Heart right ventricle (tissue), 16 donors: ENCODE data around the gene SMAD1. TPM values are rescaled to one million over a fixed set of nuclear protein-coding genes. Genes with fewer than 3 reads are reported as not detected.
A peak's percentile ranks its signal among the peaks of the same experiment; 100 is the strongest.

Experiments used
- ATAC-seq, 8 donors: fragments of 200-7000 bp; cut with Tn5 transposase; one replicate each; pipeline ENCODE4 v1.9.1; 2020; ENCODE audit warnings: mild to moderate bottlenecking in 8 of 8, moderate library complexity in 8 of 8, moderate number of reproducible peaks in 1 of 8
- DNase-seq, 2 donors: peaks; one replicate each; pipeline ENCODE4 v3.0.0-alpha.2; 2020
- H3K27ac ChIP-seq, 10 donors: fragments of 200-600 bp; sonication (generic) in 2 of 10; one replicate each; pipeline versions ENCODE4 v1.5.0 to v1.8.0; 2020 to 2022; ENCODE audit warnings: mild to moderate bottlenecking in 3 of 10
- H3K27me3 ChIP-seq, 7 donors: fragments of 200-600 bp; one replicate each; pipeline ENCODE4 v1.8.0; 2021 to 2022; ENCODE audit warnings: mild to moderate bottlenecking in 2 of 7
- H3K36me3 ChIP-seq, 9 donors: fragments of 200-600 bp; sonication (generic) in 1 of 9; one replicate each; pipeline versions ENCODE4 v1.5.0 to v1.8.0; 2020 to 2022; ENCODE audit warnings: mild to moderate bottlenecking in 2 of 9
- H3K4me1 ChIP-seq, 9 donors: fragments of 200-600 bp; sonication (generic) in 1 of 9; one replicate each; pipeline versions ENCODE4 v1.5.0 to v1.8.0; 2020 to 2022; ENCODE audit warnings: mild to moderate bottlenecking in 4 of 9
- H3K4me3 ChIP-seq, 10 donors: fragments of 200-600 bp; sonication (generic) in 2 of 10; one replicate each; pipeline versions ENCODE4 v1.5.0 to v1.8.0; 2020 to 2022; ENCODE audit warnings: mild to moderate bottlenecking in 7 of 10, moderate library complexity in 2 of 10
- H3K9me3 ChIP-seq, 11 donors: fragments of 200-600 bp in 10 of 11; sonication (generic) in 2 of 11; one replicate each; pipeline versions ENCODE4 v1.5.0 to v1.8.0; 2013 to 2022; ENCODE audit warnings: mild to moderate bottlenecking in 2 of 11, control low read depth in 1 of 11, moderate library complexity in 1 of 11
- CTCF ChIP-seq, 9 donors: fragments of 200-600 bp; sonication (generic) in 2 of 9; IDR thresholded peaks; one replicate each; pipeline versions ENCODE4 v1.5.0 to v1.8.0; 2021 to 2022; ENCODE audit warnings: antibody characterized with exemption in 9 of 9, mild to moderate bottlenecking in 5 of 9, moderate library complexity in 1 of 9
- WGBS, 2 donors: extraction: QIAGEN DNeasy Blood & Tissue Kit; methylation state at CpG; one replicate each; pipeline ENCODE4 v1.1.7; 2013; ENCODE audit warnings: inconsistent platforms in 1 of 2; 5-methylcytosine and 5-hydroxymethylcytosine counted together
- intact Hi-C, 10 donors: fragments of 100-400 bp; cut with DNase I; formaldehyde crosslinking; loops; one replicate each; pipeline versions ENCODE4 v1.11.1 to v1.14.2; 2022
- polyA plus RNA-seq, 2 donors: library from polyadenylated mRNA; stranded (reverse); fragments of 200-250 nt; gene quantifications; one replicate each; pipeline ENCODE4 v1.2.3, GENCODE V29; 2013
- total RNA-seq, 10 donors: library from RNA; stranded (reverse); fragmentation: NEBNext Ultra II Directional in 3 of 10; extraction: Animal tissue kit (Norgen Biotek cat#: 25700) in 3 of 10; gene quantifications; one replicate each; pipeline versions ENCODE4 v1.2.1 to v1.2.4, GENCODE V29; 2021 to 2023
- donor health status: Arrhythmogenic right ventricular cardiomyopathy.
- donor health status: ischemic (EF 13 %, LVEDD 7.1; RV severe dilation, severe dysfunction).
- donor health status: healthy with polysubstance abuse.
- donor health status: DM: no; HTN: yes; CAD: no.
- donor health status: DM: no; HTN: no; CAD: no.
- donor health status: ischemic (EF 25% LVEDD 6.9; RV normal size, moderate dysfunction).
- donor health status: ischemic (EF 25% LVEDD 5.7; RV mildly dilated, moderate dysfunction).
- donor health status: healthy.
- donor health status: DM: yes; HTN: yes; CAD: no.
- donor health status: Ischemic cardiomyopathy.
- donor health status: ischemic (EF 35%, LVEDD 5.7; RV mildly dilated, moderate dysfunction).
- donor health status: nonischemic (EF 11% LVEDD 7.7; RV severe dilation, severe dysfunction).
- donor health status: DM: yes; HTN: yes; CAD: no.
- donor health status: PGD.
- donor health status: ischemic (EF 29% LVEDD 5.4; RV normal size, mild dysfunction).
- donor health status: nonischemic (EF 23%, LVEDD 6.1; RV moderate dilation, normal function).

Gene SMAD1
- total and polyA plus RNA-seq, 12 donors, result 2.6 to 19.4 (median 14.8) TPM

GRCh38 chr4:145502809-145503208 lies 21.2 kb downstream of the SMAD1 start:
- H3K27me3 ChIP-seq, result no peaks in the 10 kb centered on the region
- WGBS, 2 donors, result 80 to 89% methylated on average over 5 of the region's 5 CpGs
- TF ChIP-seq CTCF (IDR thresholded peaks at IDR 0.05), result no peak
- peaks cover 0 to 88% (median 61%) of the 10 kb centered on the region in 9 donors for H3K4me1 ChIP-seq
- intact Hi-C loops, result loop anchor here in 1 of 10 donors (5.0 kb wide), 1 partner anchor 44 kb away; no protein-coding TSS in a partner anchor
- H3K36me3 ChIP-seq, result no peaks in the 10 kb centered on the region
- ATAC-seq, result no peak
- no peak for DNase-seq
- H3K4me3 ChIP-seq, result no peak overlapping the region
- peak overlapping the region in 5 of 10 donors; percentile 2 to 71 (median 51) for H3K27ac ChIP-seq
- no peaks in the 10 kb centered on the region for H3K9me3 ChIP-seq

GRCh38 chr4:145503486-145504072 lies 21.9 kb downstream of the SMAD1 start:
- Histone ChIP-seq H3K36me3 (no peaks in the 10 kb centered on the region), H3K9me3 (no peaks in the 10 kb centered on the region), H3K4me3 (no peak overlapping the region), H3K27me3 (no peaks in the 10 kb centered on the region), H3K4me1 (peaks cover 0 to 88% (median 62%) of the 10 kb centered on the region in 9 donors), H3K27ac (peak overlapping the region in 5 of 10 donors; percentile 2 to 71 (median 51))
- intact Hi-C loops, result loop anchor here in 1 of 10 donors (5.0 kb wide), 1 partner anchor 44 kb away; no protein-coding TSS in a partner anchor
- DNase-seq, result no peak
- TF ChIP-seq CTCF (IDR thresholded peaks at IDR 0.05), result no peak
- peak in 1 of 8 donors; percentile 21 for ATAC-seq
- 70 to 76% methylated on average over 6 of the region's 6 CpGs for WGBS, 2 donors

GRCh38 chr4:145505995-145506394 lies 24.3 kb downstream of the SMAD1 start:
- ATAC-seq (no peak), DNase-seq (no peak)
- no peak for TF ChIP-seq CTCF (IDR thresholded peaks at IDR 0.05)
- 94 to 100% methylated on average over 3 of the region's 3 CpGs for WGBS, 2 donors
- no peaks in the 10 kb centered on the region for H3K27me3 ChIP-seq
- peaks cover 0 to 10% (median 0%) of the 10 kb centered on the region in 11 donors for H3K9me3 ChIP-seq
- no peaks in the 10 kb centered on the region for H3K36me3 ChIP-seq
- peak overlapping the region in 2 of 10 donors; percentile 21 to 39 for H3K27ac ChIP-seq
- H3K4me3 ChIP-seq, result no peak overlapping the region
- H3K4me1 ChIP-seq, result peaks cover 0 to 90% (median 53%) of the 10 kb centered on the region in 9 donors
- intact Hi-C loops, result no loop called here

- Histone ChIP-seq H3K9me3 (peaks cover 0 to 26% (median 14%) of the 10 kb centered on the region in 11 donors), H3K27me3 (no peaks in the 10 kb centered on the region), H3K4me1 (peaks cover 0 to 73% (median 36%) of the 10 kb centered on the region in 9 donors), H3K4me3 (no peak overlapping the region), H3K27ac (peak overlapping the region in 4 of 10 donors; percentile 2 to 39 (median 14)), H3K36me3 (no peaks in the 10 kb centered on the region)
- ATAC-seq, result peak in 5 of 8 donors; percentile 55 to 72 (median 59)
- DNase-seq, result no peak
- WGBS, 2 donors, result 53 to 67% methylated on average over 1 of the region's 1 CpG
- TF ChIP-seq CTCF (IDR thresholded peaks at IDR 0.05), result no peak
- intact Hi-C loops, result no loop called here
Measured at GRCh38 chr4:145507636-145508035, 26.0 kb downstream of the SMAD1 start.
